Measurements from ENCODE around the gene JAK3. TPM values are rescaled to one million over a fixed set of nuclear protein-coding genes. Genes with fewer than 3 reads are reported as not detected.
A peak's percentile ranks its signal among the peaks of the same experiment; 100 is the strongest.

Gene JAK3
- polyA plus RNA-seq, 1 donor: 9.9 TPM

GRCh38 chr19:17874758-17875135 lies 27.0 kb upstream of the JAK3 start:
- Histone ChIP-seq H3K27me3 (ENCODE audit: control insufficient read depth, insufficient read depth, low read length) (peaks cover 54% of the 10 kb centered on the region), H3K27ac (ENCODE audit: low read length) (no peak overlapping the region), H3K36me3 (ENCODE audit: control insufficient read depth, insufficient read depth, low read length) (no peaks in the 10 kb centered on the region), H3K9me3 (ENCODE audit: control insufficient read depth, low read depth, low read length) (peaks cover 8% of the 10 kb centered on the region), H3K4me1 (ENCODE audit: control insufficient read depth, insufficient read depth, low read length) (peaks cover 4% of the 10 kb centered on the region), H3K4me3 (ENCODE audit: low read length) (no peak overlapping the region)
- DNase-seq: no peak
- no CpG with 5 or more reads among the region's 9 CpGs for WGBS (ENCODE audit: insufficient coverage, low lambda C conversion rate)

- no CpG with 5 or more reads among the region's 63 CpGs for WGBS (ENCODE audit: insufficient coverage, low lambda C conversion rate)
- Histone ChIP-seq H3K9me3 (ENCODE audit: control insufficient read depth, low read depth, low read length) (peaks cover 8% of the 10 kb centered on the region), H3K4me3 (ENCODE audit: low read length) (no peak overlapping the region), H3K36me3 (ENCODE audit: control insufficient read depth, insufficient read depth, low read length) (no peaks in the 10 kb centered on the region), H3K27ac (ENCODE audit: low read length) (no peak overlapping the region), H3K27me3 (ENCODE audit: control insufficient read depth, insufficient read depth, low read length) (peaks cover 61% of the 10 kb centered on the region), H3K4me1 (ENCODE audit: control insufficient read depth, insufficient read depth, low read length) (peaks cover 4% of the 10 kb centered on the region)
- DNase-seq: peak in 1 of 2 donors; percentile 32
Measured at GRCh38 chr19:17873786-17874757, 26.3 kb upstream of the JAK3 start.

- Histone ChIP-seq H3K27me3 (ENCODE audit: control insufficient read depth, insufficient read depth, low read length) (peaks cover 73% of the 10 kb centered on the region), H3K36me3 (ENCODE audit: control insufficient read depth, insufficient read depth, low read length) (no peaks in the 10 kb centered on the region), H3K4me1 (ENCODE audit: control insufficient read depth, insufficient read depth, low read length) (peaks cover 4% of the 10 kb centered on the region), H3K9me3 (ENCODE audit: control insufficient read depth, low read depth, low read length) (peaks cover 8% of the 10 kb centered on the region), H3K4me3 (ENCODE audit: low read length) (no peak overlapping the region), H3K27ac (ENCODE audit: low read length) (no peak overlapping the region)
- WGBS (ENCODE audit: insufficient coverage, low lambda C conversion rate): no CpG with 5 or more reads among the region's 61 CpGs
- no peak for DNase-seq
Measured at GRCh38 chr19:17872251-17873001, 24.6 kb upstream of the JAK3 start.

- Histone ChIP-seq H3K27me3 (ENCODE audit: control insufficient read depth, insufficient read depth, low read length) (peaks cover 73% of the 10 kb centered on the region), H3K4me3 (ENCODE audit: low read length) (no peak within 1 kb of the TSS), H3K27ac (ENCODE audit: low read length) (no peak within 1 kb of the TSS)
Measured at GRCh38 chr19:17871878-17872250, 24.1 kb upstream of the JAK3 start, which contains the start of gene SLC5A5. Gene SLC5A5 (plus strand): TSS chr19:17871945. CDS start chr19:17872320, 375 bp downstream.

GRCh38 chr19:17871032-17871877 lies 23.5 kb upstream of the JAK3 start:
- Histone ChIP-seq H3K27me3 (ENCODE audit: control insufficient read depth, insufficient read depth, low read length) (peaks cover 73% of the 10 kb centered on the region), H3K4me1 (ENCODE audit: control insufficient read depth, insufficient read depth, low read length) (peaks cover 4% of the 10 kb centered on the region), H3K27ac (ENCODE audit: low read length) (no peak overlapping the region), H3K4me3 (ENCODE audit: low read length) (no peak overlapping the region), H3K36me3 (ENCODE audit: control insufficient read depth, insufficient read depth, low read length) (no peaks in the 10 kb centered on the region), H3K9me3 (ENCODE audit: control insufficient read depth, low read depth, low read length) (peaks cover 8% of the 10 kb centered on the region)
- DNase-seq: no peak
- no CpG with 5 or more reads among the region's 10 CpGs for WGBS (ENCODE audit: insufficient coverage, low lambda C conversion rate)

More at GRCh38 chr19:17871878-17872250, 24.1 kb upstream of the JAK3 start, which contains the start of gene SLC5A5:
- WGBS (ENCODE audit: insufficient coverage, low lambda C conversion rate): no CpG with 5 or more reads among the region's 26 CpGs
- no peak for DNase-seq
- peaks cover 8% of the 10 kb centered on the region for H3K9me3 ChIP-seq (ENCODE audit: control insufficient read depth, low read depth, low read length)
- peaks cover 4% of the 10 kb centered on the region for H3K4me1 ChIP-seq (ENCODE audit: control insufficient read depth, insufficient read depth, low read length)
- no peaks in the 10 kb centered on the region for H3K36me3 ChIP-seq (ENCODE audit: control insufficient read depth, insufficient read depth, low read length)

GRCh38 chr19:17869114-17869608 lies 21.4 kb upstream of the JAK3 start:
- no CpG with 5 or more reads among the region's 11 CpGs for WGBS (ENCODE audit: insufficient coverage, low lambda C conversion rate)
- peaks cover 15% of the 10 kb centered on the region for H3K36me3 ChIP-seq (ENCODE audit: control insufficient read depth, insufficient read depth, low read length)
- peaks cover 8% of the 10 kb centered on the region for H3K9me3 ChIP-seq (ENCODE audit: control insufficient read depth, low read depth, low read length)

GRCh38 chr19:17868669-17869068 lies 20.9 kb upstream of the JAK3 start:
- Histone ChIP-seq H3K4me1 (ENCODE audit: control insufficient read depth, insufficient read depth, low read length) (peaks cover 4% of the 10 kb centered on the region), H3K27me3 (ENCODE audit: control insufficient read depth, insufficient read depth, low read length) (peaks cover 58% of the 10 kb centered on the region), H3K9me3 (ENCODE audit: control insufficient read depth, low read depth, low read length) (peaks cover 4% of the 10 kb centered on the region), H3K27ac (ENCODE audit: low read length) (no peak overlapping the region), H3K36me3 (ENCODE audit: control insufficient read depth, insufficient read depth, low read length) (peaks cover 20% of the 10 kb centered on the region), H3K4me3 (ENCODE audit: low read length) (no peak overlapping the region)
- DNase-seq: no peak
- no CpG with 5 or more reads among the region's 6 CpGs for WGBS (ENCODE audit: insufficient coverage, low lambda C conversion rate)

More at GRCh38 chr19:17869114-17869608, 21.4 kb upstream of the JAK3 start:
- Histone ChIP-seq H3K27me3 (ENCODE audit: control insufficient read depth, insufficient read depth, low read length) (peaks cover 63% of the 10 kb centered on the region), H3K4me1 (ENCODE audit: control insufficient read depth, insufficient read depth, low read length) (peaks cover 7% of the 10 kb centered on the region), H3K4me3 (ENCODE audit: low read length) (no peak overlapping the region), H3K27ac (ENCODE audit: low read length) (no peak overlapping the region)
- no peak for DNase-seq

GRCh38 chr19:17866964-17867486 lies 19.2 kb upstream of the JAK3 start:
- peaks cover 4% of the 10 kb centered on the region for H3K9me3 ChIP-seq (ENCODE audit: control insufficient read depth, low read depth, low read length)
- H3K27ac ChIP-seq (ENCODE audit: low read length): no peak overlapping the region
- peaks cover 3% of the 10 kb centered on the region for H3K4me1 ChIP-seq (ENCODE audit: control insufficient read depth, insufficient read depth, low read length)
- no peak overlapping the region for H3K4me3 ChIP-seq (ENCODE audit: low read length)
- peaks cover 36% of the 10 kb centered on the region for H3K36me3 ChIP-seq (ENCODE audit: control insufficient read depth, insufficient read depth, low read length)
- no peak for DNase-seq
- WGBS (ENCODE audit: insufficient coverage, low lambda C conversion rate): no CpG with 5 or more reads among the region's 11 CpGs
- peaks cover 42% of the 10 kb centered on the region for H3K27me3 ChIP-seq (ENCODE audit: control insufficient read depth, insufficient read depth, low read length)

- Histone ChIP-seq H3K36me3 (ENCODE audit: control insufficient read depth, insufficient read depth, low read length) (peaks cover 42% of the 10 kb centered on the region), H3K27me3 (ENCODE audit: control insufficient read depth, insufficient read depth, low read length) (peaks cover 36% of the 10 kb centered on the region), H3K4me1 (ENCODE audit: control insufficient read depth, insufficient read depth, low read length) (peaks cover 5% of the 10 kb centered on the region), H3K9me3 (ENCODE audit: control insufficient read depth, low read depth, low read length) (peaks cover 4% of the 10 kb centered on the region), H3K4me3 (ENCODE audit: low read length) (no peak overlapping the region), H3K27ac (ENCODE audit: low read length) (no peak overlapping the region)
- whole genome bisulfite sequencing (ENCODE audit: insufficient coverage, low lambda C conversion rate): 100% methylated on average over 3 of the region's 8 CpGs
- DNase-seq: no peak
Measured at GRCh38 chr19:17866312-17866963, 18.7 kb upstream of the JAK3 start.
